Measurements from ENCODE around the gene EMSY.

DNA sequence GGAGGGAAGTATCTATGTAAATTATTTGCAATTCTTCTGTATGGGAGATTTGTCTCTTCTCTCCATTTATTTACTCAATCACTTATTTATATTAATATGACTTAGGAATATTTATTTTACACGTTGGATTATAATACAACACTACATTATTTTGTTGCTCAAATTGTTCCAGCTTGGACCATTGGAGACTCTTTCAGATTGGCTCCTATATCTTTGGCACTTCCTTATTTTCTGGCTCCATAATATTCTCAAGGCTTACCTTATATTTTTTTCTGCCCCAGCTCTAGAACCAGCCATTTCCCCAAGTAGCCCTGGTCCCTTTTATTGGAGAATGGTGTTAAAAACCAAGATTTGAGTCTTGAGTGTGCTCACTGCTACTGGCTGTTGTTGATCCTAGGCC, 123.8 kb downstream of the EMSY start:
- TF ChIP-seq, protein P1, sequence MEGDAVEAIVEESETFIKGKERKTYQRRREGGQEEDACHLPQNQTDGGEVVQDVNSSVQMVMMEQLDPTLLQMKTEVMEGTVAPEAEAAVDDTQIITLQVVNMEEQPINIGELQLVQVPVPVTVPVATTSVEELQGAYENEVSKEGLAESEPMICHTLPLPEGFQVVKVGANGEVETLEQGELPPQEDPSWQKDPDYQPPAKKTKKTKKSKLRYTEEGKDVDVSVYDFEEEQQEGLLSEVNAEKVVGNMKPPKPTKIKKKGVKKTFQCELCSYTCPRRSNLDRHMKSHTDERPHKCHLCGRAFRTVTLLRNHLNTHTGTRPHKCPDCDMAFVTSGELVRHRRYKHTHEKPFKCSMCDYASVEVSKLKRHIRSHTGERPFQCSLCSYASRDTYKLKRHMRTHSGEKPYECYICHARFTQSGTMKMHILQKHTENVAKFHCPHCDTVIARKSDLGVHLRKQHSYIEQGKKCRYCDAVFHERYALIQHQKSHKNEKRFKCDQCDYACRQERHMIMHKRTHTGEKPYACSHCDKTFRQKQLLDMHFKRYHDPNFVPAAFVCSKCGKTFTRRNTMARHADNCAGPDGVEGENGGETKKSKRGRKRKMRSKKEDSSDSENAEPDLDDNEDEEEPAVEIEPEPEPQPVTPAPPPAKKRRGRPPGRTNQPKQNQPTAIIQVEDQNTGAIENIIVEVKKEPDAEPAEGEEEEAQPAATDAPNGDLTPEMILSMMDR (IDR thresholded peaks at IDR 0.05; ENCODE audit: extremely low read depth in 1 of 2, insufficient read depth in 1 of 2, low read depth in 1 of 2, low read length in 2 of 2), result no peak
- no peak for TF ChIP-seq EZH2 (IDR thresholded peaks at IDR 0.05; ENCODE audit: borderline replicate concordance, low read depth, low read length, severe bottlenecking)
- TF ChIP-seq POLR2AphosphoS5 (IDR thresholded peaks at IDR 0.05; ENCODE audit: insufficient read depth, low read depth, low read length), result no peak
- TF ChIP-seq, protein P2, sequence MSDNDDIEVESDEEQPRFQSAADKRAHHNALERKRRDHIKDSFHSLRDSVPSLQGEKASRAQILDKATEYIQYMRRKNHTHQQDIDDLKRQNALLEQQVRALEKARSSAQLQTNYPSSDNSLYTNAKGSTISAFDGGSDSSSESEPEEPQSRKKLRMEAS (IDR thresholded peaks at IDR 0.05; ENCODE audit: insufficient read depth, insufficient read length), result no peak
- no peak for TF ChIP-seq POLR2A (IDR thresholded peaks at IDR 0.05; ENCODE audit: low read depth, low read length)
- no peak for TF ChIP-seq MYC (IDR thresholded peaks at IDR 0.05; ENCODE audit: low read depth, low read length)
- no peak for TF ChIP-seq JUN (IDR thresholded peaks at IDR 0.05; ENCODE audit: borderline replicate concordance, insufficient read depth, insufficient read length, low read depth)
- TF ChIP-seq FOS (IDR thresholded peaks at IDR 0.05; ENCODE audit: borderline replicate concordance, insufficient read depth, low read length), result no peak
- no peak for TF ChIP-seq GATA2 (IDR thresholded peaks at IDR 0.05; ENCODE audit: insufficient read depth, insufficient read length, low read depth, low read length)

All from endothelial cell of umbilical vein (primary cell).